ENCODE results near the gene BCL6.

BCL6 gene

GRCh38 chr3:187678726-187679268, 66.5 kb downstream of the BCL6 start:
- peak in 2 of 3 donors; percentile 5 to 33 for DNase-seq (ENCODE audit: low read depth in 2 of 3, low spot score in 1 of 3)

- DNase-seq (ENCODE audit: low read depth in 2 of 3, low spot score in 1 of 3), result no peak
These were observed 67.7 kb downstream of the BCL6 start for GRCh38 chr3:187677604-187678003.

- DNase-seq (ENCODE audit: low read depth in 2 of 3, low spot score in 1 of 3), result no peak
These were observed 72.3 kb downstream of the BCL6 start for GRCh38 chr3:187673012-187673411.
